22Rv1 (cell line): Measurements from ENCODE around the gene GRSF1.
"Not testable (repeated sequence)": the region's sequence is repeated elsewhere in the genome, so short reads cannot be mapped to it uniquely, and the experiment has no call there.

Experiments used
- H3K27ac ChIP-seq: fragments of 450-650 bp; 2 replicates; pipeline ENCODE4 v1.5.1; 2017
- ZFX ChIP-seq: fragments of 450-650 bp; IDR thresholded peaks from 2 replicates; pipeline ENCODE4 v1.6.1; 2017; ENCODE audit warnings: antibody characterized with exemption, borderline replicate concordance
- TF ChIP-seq, protein P1 (sequence below): fragments of 450-650 bp; IDR thresholded peaks from 2 replicates; pipeline ENCODE4 v1.5.1; 2017; ENCODE audit warnings: mild to moderate bottlenecking

Gene GRSF1

DNA sequence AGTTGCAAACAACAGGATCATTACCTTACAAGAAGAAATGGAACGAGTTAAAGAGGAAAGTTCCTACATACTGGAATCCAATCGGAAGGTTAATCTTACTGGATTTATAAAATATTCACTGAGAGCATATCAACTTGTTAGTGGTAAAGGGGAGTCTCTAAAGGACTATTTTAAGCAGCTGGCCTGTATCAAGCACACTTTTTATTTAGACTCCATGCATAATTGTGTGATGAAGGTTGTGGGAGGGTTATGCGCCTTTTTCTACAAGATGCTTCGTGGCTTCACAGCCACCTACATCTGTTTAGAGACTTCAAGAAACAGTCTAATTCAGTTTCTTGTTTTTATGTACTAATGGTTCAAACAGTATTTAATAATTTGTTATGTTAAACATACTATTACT lies 56.6 kb downstream of the GRSF1 start:
- no peak overlapping the region for H3K27ac ChIP-seq
- TF ChIP-seq, protein P1, sequence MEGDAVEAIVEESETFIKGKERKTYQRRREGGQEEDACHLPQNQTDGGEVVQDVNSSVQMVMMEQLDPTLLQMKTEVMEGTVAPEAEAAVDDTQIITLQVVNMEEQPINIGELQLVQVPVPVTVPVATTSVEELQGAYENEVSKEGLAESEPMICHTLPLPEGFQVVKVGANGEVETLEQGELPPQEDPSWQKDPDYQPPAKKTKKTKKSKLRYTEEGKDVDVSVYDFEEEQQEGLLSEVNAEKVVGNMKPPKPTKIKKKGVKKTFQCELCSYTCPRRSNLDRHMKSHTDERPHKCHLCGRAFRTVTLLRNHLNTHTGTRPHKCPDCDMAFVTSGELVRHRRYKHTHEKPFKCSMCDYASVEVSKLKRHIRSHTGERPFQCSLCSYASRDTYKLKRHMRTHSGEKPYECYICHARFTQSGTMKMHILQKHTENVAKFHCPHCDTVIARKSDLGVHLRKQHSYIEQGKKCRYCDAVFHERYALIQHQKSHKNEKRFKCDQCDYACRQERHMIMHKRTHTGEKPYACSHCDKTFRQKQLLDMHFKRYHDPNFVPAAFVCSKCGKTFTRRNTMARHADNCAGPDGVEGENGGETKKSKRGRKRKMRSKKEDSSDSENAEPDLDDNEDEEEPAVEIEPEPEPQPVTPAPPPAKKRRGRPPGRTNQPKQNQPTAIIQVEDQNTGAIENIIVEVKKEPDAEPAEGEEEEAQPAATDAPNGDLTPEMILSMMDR = no peak
- TF ChIP-seq ZFX = no peak

DNA sequence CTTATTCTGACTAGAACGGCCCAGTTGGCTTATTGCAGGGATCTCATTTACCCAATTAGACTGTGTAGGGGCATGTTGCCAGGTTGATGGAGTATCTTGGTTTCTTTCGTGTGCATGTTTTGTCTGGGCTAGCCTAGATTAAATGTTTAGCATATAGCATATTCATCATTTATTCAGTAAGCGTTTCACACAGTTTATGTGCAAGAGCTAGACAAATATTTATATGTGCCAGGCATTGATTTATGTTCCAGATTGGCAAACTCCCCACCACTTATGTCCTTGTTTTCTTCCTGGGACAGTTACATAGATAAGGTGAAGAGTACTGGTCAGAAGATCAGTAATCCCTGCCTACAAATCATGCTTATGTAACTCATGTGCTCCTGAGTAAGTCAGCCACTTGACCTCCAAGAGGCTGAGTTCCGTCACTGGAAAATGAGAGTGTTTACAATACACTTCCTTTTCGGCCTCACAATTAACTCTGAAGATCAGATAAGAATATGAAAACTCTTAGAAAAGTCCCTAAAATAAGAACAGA lies 60.7 kb downstream of the GRSF1 start:
- H3K27ac ChIP-seq = peak overlapping the region; percentile 9; the same call in 1 of the 2 replicates
- TF ChIP-seq ZFX = no peak
- TF ChIP-seq, protein P1 = no peak

DNA sequence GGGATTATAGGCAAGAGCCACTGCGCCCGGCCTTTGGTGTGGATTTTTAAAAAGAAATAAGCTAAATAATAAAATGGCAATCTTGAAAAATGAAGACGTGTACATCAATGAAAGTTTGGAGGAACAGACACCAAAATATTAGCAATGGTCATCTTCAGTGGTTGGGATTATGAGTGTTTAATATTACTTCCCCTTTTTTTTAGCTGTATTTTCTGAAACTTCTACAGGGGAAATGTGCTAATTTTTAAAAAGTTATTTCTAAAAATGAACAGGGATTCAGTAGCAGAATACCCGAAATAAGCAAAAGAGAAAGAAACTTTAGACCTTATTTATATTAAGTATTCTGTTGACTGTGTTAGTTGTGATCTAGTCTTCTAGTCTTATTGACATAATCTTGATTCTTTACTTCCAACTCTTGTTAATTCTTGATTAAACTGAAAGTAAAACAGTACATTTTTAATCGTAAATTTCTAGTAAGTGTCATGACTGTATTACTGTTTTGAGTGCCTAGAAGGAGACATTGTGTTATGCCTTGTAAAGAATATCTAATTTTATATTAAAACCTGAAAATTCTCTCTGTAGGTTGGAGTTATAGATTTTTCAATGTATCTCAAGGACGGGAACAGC lies 66.6 kb downstream of the GRSF1 start:
- TF ChIP-seq, protein P1 = no peak
- TF ChIP-seq ZFX = no peak
- H3K27ac ChIP-seq = no peak overlapping the region

GRCh38 chr4:70769396-70769795 lies 70.3 kb downstream of the GRSF1 start:
- H3K27ac ChIP-seq = not testable (repeated sequence)

DNA sequence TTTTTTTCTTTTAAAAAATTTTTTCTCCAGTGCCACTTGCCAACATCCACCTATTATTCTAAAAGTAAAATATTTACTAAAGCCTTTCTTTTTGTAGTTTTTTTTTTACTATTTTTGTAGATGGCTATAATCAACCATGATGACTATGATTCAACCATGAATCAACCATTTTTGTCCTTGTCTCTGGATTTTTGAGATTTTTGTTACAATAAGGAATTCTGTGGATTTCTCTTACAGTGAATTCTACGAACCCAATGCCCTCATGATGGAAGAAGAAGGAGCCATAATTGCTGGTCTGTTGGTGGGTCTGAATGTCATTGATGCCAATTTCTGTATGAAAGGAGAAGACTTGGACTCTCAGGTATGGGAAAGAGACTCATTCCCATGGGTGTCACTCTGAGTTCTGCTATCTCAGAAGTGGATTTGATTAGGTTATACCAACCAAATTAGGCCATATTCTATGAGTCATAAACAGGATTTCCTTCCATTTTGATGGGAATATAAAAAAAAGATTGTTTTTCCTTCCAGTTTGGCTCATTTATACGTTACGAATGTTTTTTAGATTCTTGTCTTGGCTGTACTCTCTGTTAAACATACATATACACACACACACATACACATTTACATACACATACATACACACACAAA lies 71.3 kb downstream of the GRSF1 start:
- H3K27ac ChIP-seq = no peak overlapping the region
- no peak for TF ChIP-seq ZFX
- TF ChIP-seq, protein P1 = no peak
